ENCODE results near the gene FTSJ1.
"Not testable (repeated sequence)": the region's sequence is repeated elsewhere in the genome, so short reads cannot be mapped to it uniquely, and the experiment has no call there.

FTSJ1 gene

GRCh38 chrX:48475774-48476577 is at the start of gene FTSJ1:
Gene FTSJ1 (plus strand): TSS chrX:48476199. CDS start chrX:48478048, 1,849 bp downstream.
- in situ Hi-C loops (cut with MboI; ENCODE audit: low sequenced_read_pairs) = no loop called here

- in situ Hi-C loops (cut with MboI; ENCODE audit: low sequenced_read_pairs) = not testable (repeated sequence)
Measured at GRCh38 chrX:48427027-48427716, 48.8 kb upstream of the FTSJ1 start.

GRCh38 chrX:48429606-48430005 is 46.4 kb upstream of the FTSJ1 start:
- in situ Hi-C loops (cut with MboI; ENCODE audit: low sequenced_read_pairs) = not testable (repeated sequence)

- in situ Hi-C loops (cut with MboI; ENCODE audit: low sequenced_read_pairs) = not testable (repeated sequence)
Measured at GRCh38 chrX:48430166-48430565, 45.8 kb upstream of the FTSJ1 start.

GRCh38 chrX:48433713-48434112 is 42.3 kb upstream of the FTSJ1 start:
- in situ Hi-C loops (cut with MboI; ENCODE audit: low sequenced_read_pairs) = not testable (repeated sequence)

- in situ Hi-C loops (cut with MboI; ENCODE audit: low sequenced_read_pairs) = not testable (repeated sequence)
Measured at GRCh38 chrX:48447201-48447600, 28.8 kb upstream of the FTSJ1 start.

- in situ Hi-C loops (cut with MboI; ENCODE audit: low sequenced_read_pairs) = no loop called here
Measured at GRCh38 chrX:48450076-48450475, 25.9 kb upstream of the FTSJ1 start.

- in situ Hi-C loops (cut with MboI; ENCODE audit: low sequenced_read_pairs) = no loop called here
Measured at GRCh38 chrX:48451708-48452107, 24.3 kb upstream of the FTSJ1 start.

GRCh38 chrX:48456628-48457331 is 19.2 kb upstream of the FTSJ1 start:
- in situ Hi-C loops (cut with MboI; ENCODE audit: low sequenced_read_pairs) = no loop called here

- in situ Hi-C loops (cut with MboI; ENCODE audit: low sequenced_read_pairs) = no loop called here
Measured at GRCh38 chrX:48458711-48459110, 17.3 kb upstream of the FTSJ1 start.

GRCh38 chrX:48459483-48459882 is 16.5 kb upstream of the FTSJ1 start:
- in situ Hi-C loops (cut with MboI; ENCODE audit: low sequenced_read_pairs) = no loop called here

GRCh38 chrX:48460031-48460430 is 16.0 kb upstream of the FTSJ1 start:
- in situ Hi-C loops (cut with MboI; ENCODE audit: low sequenced_read_pairs) = no loop called here

- in situ Hi-C loops (cut with MboI; ENCODE audit: low sequenced_read_pairs) = no loop called here
Measured at GRCh38 chrX:48460606-48461005, 15.4 kb upstream of the FTSJ1 start.

GRCh38 chrX:48461830-48462229 is 14.2 kb upstream of the FTSJ1 start:
- in situ Hi-C loops (cut with MboI; ENCODE audit: low sequenced_read_pairs) = no loop called here

GRCh38 chrX:48465336-48465933 is 10.6 kb upstream of the FTSJ1 start:
- in situ Hi-C loops (cut with MboI; ENCODE audit: low sequenced_read_pairs) = no loop called here

- in situ Hi-C loops (cut with MboI; ENCODE audit: low sequenced_read_pairs) = no loop called here
Measured at GRCh38 chrX:48466696-48467095, 9.3 kb upstream of the FTSJ1 start.

- in situ Hi-C loops (cut with MboI; ENCODE audit: low sequenced_read_pairs) = no loop called here
Measured at GRCh38 chrX:48467281-48467761, 8.7 kb upstream of the FTSJ1 start.

GRCh38 chrX:48468247-48468671 is 7.7 kb upstream of the FTSJ1 start:
- in situ Hi-C loops (cut with MboI; ENCODE audit: low sequenced_read_pairs) = no loop called here

GRCh38 chrX:48468693-48469691 is 7.0 kb upstream of the FTSJ1 start:
- in situ Hi-C loops (cut with MboI; ENCODE audit: low sequenced_read_pairs) = no loop called here
